HL-60 (cell line): ENCODE data around the gene NKD1.

ENCODE experiments used
- DNase-seq, 2 experiments: peaks; one replicate each; pipeline ENCODE4 v3.0.0-alpha.2; 2010 to 2020; ENCODE audit warnings: low read depth in 1 of 2, low spot score in 1 of 2
- H3K27ac ChIP-seq: fragments of 250-450 bp; sonication (Bioruptor Pico); replicated peaks from 2 replicates; pipeline ENCODE4 v1.5.1; 2020; ENCODE audit warnings: mild to moderate bottlenecking, moderate library complexity
- H3K27me3 ChIP-seq: fragments of 250-450 bp; sonication (Bioruptor Pico); 2 replicates; pipeline ENCODE4 v1.5.1; 2021; ENCODE audit warnings: mild to moderate bottlenecking, moderate library complexity; ENCODE audit not compliant: insufficient read depth, poor library complexity, severe bottlenecking
- H3K4me3 ChIP-seq: replicated peaks from 2 replicates; pipeline ENCODE4 v1.5.1; 2011; ENCODE audit warnings: mild to moderate bottlenecking, control low read depth, low read length; ENCODE audit not compliant: insufficient read depth
- GABPA ChIP-seq: IDR thresholded peaks from 2 replicates; pipeline ENCODE4 v1.6.1; 2012; ENCODE audit warnings: low read depth
- POLR2AphosphoS5 ChIP-seq: IDR thresholded peaks from 2 replicates; pipeline ENCODE4 v1.6.1; 2012; ENCODE audit warnings: low read depth
- SPI1 ChIP-seq: IDR thresholded peaks from 2 replicates; pipeline ENCODE4 v1.6.1; 2012; ENCODE audit warnings: low read depth, mild to moderate bottlenecking, borderline replicate concordance
- TF ChIP-seq, protein P1 (sequence below): IDR thresholded peaks from 2 replicates; pipeline ENCODE4 v1.6.1; 2012; ENCODE audit warnings: low read depth; ENCODE audit not compliant: insufficient replicate concordance
- TF ChIP-seq, protein P2 (sequence below): IDR thresholded peaks from one replicate; pipeline ENCODE4 v1.5.1; 2011; ENCODE audit warnings: low read length, control low read depth, inconsistent platforms; ENCODE audit not compliant: insufficient read depth

NKD1 gene

DNA sequence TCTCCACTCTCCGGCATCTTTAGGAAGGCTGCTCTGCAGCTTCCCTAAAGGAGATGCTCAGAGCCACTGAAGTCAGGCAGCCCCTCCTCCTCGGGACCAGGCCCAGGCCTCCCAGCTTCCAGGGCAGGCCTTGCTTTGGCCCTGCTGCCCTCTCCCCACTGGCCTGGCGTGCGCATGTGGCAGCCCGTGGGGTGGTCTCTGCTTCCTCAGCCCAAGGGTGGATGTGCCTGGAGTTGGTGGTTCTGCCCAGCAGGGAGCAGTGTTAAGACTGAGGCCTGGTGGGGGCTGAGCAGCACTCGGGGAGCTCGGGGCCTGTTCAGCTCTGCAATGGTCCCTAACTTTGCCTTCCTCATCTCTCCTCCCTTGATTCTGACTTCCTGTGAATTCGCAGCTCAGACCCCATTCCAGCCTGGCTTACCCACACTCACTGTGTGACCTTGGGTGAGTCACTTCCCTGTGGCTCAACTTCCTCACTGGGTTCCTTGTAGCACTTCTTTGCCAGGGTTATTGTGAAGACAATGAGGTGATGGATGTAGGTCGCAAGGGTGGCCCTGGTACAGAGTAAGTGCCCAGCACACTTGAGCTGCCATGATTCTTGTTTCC is 63.2 kb downstream of the NKD1 start:
- TF ChIP-seq GABPA (no peak), SPI1 (peak; percentile 84; the same call in 1 of the 2 replicates), POLR2AphosphoS5 (no peak)
- H3K4me3 ChIP-seq: no peak overlapping the region
- peak; percentile 75 to 79 for DNase-seq
- H3K27me3 ChIP-seq: no peaks in the 10 kb centered on the region
- H3K27ac ChIP-seq: no peak overlapping the region

DNA sequence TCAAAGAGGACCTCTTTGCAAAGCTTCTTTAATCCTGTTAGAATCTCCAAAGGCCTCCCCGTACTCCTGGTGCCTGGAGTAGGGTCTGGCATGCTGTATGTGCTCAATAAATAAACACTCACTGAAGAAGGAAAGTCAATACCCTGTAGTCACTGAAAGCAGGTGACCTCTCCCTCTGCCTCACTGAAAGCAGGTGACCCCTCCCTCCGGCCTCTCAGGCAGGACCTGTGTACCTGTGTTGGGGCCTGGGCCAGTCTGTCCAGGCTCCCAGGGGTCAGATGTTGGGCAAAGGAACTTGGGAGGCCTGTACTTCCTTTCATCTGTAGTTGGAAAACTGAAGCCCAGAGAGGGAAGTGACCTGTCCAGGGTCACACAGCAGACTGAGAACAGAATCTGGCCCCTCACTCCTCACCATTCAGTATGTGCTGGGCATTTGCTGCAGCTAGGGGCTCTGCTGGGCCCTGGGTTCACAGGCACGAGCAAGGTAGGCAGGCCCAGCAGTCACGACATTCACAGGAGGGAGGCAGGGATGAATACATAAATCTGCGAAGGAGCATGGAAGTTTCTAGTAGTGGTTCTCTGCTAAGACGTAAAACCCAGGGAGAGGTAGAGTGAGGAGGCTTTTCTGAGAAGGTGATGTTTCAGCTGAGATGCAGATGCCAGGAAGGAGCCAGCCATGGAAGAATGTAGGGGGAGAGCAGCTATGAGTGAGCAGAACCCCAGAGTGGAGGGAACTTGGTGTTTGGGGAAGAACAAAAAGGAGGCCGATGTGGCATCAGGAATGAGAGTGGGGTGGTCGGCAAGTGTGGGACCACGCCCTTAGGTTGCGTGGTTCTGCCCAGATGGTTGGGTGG is 64.0 kb downstream of the NKD1 start:
- no peak overlapping the region for H3K4me3 ChIP-seq
- DNase-seq: no peak
- H3K27ac ChIP-seq: no peak overlapping the region
- no peaks in the 10 kb centered on the region for H3K27me3 ChIP-seq
- TF ChIP-seq, protein P1, sequence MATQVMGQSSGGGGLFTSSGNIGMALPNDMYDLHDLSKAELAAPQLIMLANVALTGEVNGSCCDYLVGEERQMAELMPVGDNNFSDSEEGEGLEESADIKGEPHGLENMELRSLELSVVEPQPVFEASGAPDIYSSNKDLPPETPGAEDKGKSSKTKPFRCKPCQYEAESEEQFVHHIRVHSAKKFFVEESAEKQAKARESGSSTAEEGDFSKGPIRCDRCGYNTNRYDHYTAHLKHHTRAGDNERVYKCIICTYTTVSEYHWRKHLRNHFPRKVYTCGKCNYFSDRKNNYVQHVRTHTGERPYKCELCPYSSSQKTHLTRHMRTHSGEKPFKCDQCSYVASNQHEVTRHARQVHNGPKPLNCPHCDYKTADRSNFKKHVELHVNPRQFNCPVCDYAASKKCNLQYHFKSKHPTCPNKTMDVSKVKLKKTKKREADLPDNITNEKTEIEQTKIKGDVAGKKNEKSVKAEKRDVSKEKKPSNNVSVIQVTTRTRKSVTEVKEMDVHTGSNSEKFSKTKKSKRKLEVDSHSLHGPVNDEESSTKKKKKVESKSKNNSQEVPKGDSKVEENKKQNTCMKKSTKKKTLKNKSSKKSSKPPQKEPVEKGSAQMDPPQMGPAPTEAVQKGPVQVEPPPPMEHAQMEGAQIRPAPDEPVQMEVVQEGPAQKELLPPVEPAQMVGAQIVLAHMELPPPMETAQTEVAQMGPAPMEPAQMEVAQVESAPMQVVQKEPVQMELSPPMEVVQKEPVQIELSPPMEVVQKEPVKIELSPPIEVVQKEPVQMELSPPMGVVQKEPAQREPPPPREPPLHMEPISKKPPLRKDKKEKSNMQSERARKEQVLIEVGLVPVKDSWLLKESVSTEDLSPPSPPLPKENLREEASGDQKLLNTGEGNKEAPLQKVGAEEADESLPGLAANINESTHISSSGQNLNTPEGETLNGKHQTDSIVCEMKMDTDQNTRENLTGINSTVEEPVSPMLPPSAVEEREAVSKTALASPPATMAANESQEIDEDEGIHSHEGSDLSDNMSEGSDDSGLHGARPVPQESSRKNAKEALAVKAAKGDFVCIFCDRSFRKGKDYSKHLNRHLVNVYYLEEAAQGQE: no peak
- no peak for TF ChIP-seq POLR2AphosphoS5
- TF ChIP-seq SPI1: no peak
- TF ChIP-seq GABPA: no peak
- TF ChIP-seq, protein P2, sequence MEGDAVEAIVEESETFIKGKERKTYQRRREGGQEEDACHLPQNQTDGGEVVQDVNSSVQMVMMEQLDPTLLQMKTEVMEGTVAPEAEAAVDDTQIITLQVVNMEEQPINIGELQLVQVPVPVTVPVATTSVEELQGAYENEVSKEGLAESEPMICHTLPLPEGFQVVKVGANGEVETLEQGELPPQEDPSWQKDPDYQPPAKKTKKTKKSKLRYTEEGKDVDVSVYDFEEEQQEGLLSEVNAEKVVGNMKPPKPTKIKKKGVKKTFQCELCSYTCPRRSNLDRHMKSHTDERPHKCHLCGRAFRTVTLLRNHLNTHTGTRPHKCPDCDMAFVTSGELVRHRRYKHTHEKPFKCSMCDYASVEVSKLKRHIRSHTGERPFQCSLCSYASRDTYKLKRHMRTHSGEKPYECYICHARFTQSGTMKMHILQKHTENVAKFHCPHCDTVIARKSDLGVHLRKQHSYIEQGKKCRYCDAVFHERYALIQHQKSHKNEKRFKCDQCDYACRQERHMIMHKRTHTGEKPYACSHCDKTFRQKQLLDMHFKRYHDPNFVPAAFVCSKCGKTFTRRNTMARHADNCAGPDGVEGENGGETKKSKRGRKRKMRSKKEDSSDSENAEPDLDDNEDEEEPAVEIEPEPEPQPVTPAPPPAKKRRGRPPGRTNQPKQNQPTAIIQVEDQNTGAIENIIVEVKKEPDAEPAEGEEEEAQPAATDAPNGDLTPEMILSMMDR: no peak

DNA sequence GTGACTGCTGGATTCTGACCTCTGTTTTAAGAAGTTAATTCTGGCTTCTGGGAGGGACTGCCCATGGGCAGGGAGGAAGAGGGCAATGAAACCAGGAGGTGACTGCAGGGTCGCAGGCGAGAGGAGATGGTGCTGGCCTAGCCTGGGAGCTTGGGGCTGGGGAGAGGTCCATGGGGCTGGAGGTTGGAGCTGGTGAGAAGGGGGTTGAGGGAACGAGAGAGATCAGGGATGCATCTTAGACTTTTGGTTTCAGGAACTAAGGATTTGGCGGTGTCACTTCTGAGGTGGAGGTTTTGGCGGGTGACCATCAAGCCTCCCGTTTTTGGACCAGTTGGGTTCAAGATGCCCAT is 64.6 kb downstream of the NKD1 start:
- DNase-seq: no peak
- H3K4me3 ChIP-seq: no peak overlapping the region
- H3K27ac ChIP-seq: no peak overlapping the region
- TF ChIP-seq POLR2AphosphoS5 (no peak), GABPA (no peak), SPI1 (no peak)
- TF ChIP-seq, protein P2: no peak
- TF ChIP-seq, protein P1: no peak
- H3K27me3 ChIP-seq: no peaks in the 10 kb centered on the region

DNA sequence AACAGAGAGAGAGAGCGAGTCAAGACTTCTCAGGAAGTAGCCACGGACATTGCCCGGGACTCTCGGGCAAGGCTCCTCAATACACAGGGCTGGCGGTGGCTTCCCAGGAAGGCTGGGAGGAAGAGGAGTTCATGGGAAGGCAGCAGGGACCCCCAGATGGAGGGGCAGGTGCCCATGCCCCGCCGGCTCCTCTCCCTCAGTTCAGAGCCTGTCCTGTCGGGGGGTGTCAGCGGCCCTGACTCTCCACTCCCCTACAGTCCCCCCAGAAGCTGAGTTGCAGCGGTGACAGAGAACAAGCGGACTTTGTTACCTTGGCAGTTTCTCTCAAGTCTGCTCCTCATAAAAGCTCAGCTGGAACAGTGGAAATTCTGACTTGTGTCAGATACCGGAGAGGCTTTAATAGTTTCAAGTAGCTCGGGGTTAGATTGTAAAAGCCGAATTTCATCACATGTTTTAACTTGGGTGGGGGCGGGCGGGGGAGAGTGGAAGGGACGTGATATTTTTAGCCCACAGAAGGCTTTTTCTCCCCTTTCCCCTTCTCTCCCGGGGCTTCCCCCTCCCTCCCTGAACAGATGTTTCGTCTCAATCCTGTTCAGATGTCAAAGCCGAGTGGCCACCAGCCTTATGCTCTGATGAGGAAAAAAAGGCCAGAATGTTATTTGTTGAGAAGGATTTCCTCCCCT is 65.2 kb downstream of the NKD1 start:
- H3K27me3 ChIP-seq: no peaks in the 10 kb centered on the region
- no peak overlapping the region for H3K4me3 ChIP-seq
- no peak overlapping the region for H3K27ac ChIP-seq
- no peak for DNase-seq
- TF ChIP-seq GABPA (no peak), SPI1 (no peak), POLR2AphosphoS5 (no peak)
- TF ChIP-seq, protein P2: no peak
- TF ChIP-seq, protein P1: no peak
